Neural cell (in vitro differentiated cells): ENCODE measurements around the gene SPTBN1. TPM values are rescaled to one million over a fixed set of nuclear protein-coding genes. Genes with fewer than 3 reads are reported as not detected.

Experiments
- H2AFZ ChIP-seq: fragments of 200-600, 300-800 bp; sonication (generic), shearing (Covaris generic); 2 replicates; pipeline ENCODE4 v1.6.0; 2014; ENCODE audit warnings: low read depth, mild to moderate bottlenecking, antibody characterized with exemption, low read length, moderate library complexity
- H3F3A ChIP-seq: fragments of 200-600 bp; shearing (Covaris generic); 2 replicates; pipeline ENCODE4 v1.6.1; 2016; ENCODE audit warnings: mild to moderate bottlenecking, moderate library complexity, mixed read lengths, antibody characterized with exemption, low read length; ENCODE audit not compliant: insufficient read depth, poor library complexity, severe bottlenecking
- H3K27ac ChIP-seq: fragments of 200-600, 300-800 bp; sonication (generic), shearing (Covaris generic); 2 replicates; pipeline ENCODE4 v1.5.1; 2014; ENCODE audit warnings: mild to moderate bottlenecking, low read length, moderate library complexity
- H3K27me3 ChIP-seq: fragments of 300-800, 200-600 bp; sonication (generic), shearing (Covaris generic); 2 replicates; pipeline ENCODE4 v1.6.0; 2014; ENCODE audit warnings: mild to moderate bottlenecking, low read depth, low read length, moderate library complexity; ENCODE audit not compliant: insufficient read depth
- H3K36me3 ChIP-seq: fragments of 300-800, 200-600 bp; sonication (generic), shearing (Covaris generic); 2 replicates; pipeline ENCODE4 v1.5.1; 2014; ENCODE audit warnings: mild to moderate bottlenecking, antibody characterized with exemption, low read length, moderate library complexity; ENCODE audit not compliant: insufficient read depth
- H3K4me2 ChIP-seq: fragments of 300-800, 200-600 bp; sonication (generic), shearing (Covaris generic); 2 replicates; pipeline ENCODE4 v1.6.0; 2014; ENCODE audit warnings: mild to moderate bottlenecking, low read length
- H3K4me3 ChIP-seq: fragments of 300-800, 200-600 bp; sonication (generic), shearing (Covaris generic); 2 replicates; pipeline ENCODE4 v1.5.1; 2014; ENCODE audit warnings: mild to moderate bottlenecking, low read length, moderate library complexity
- H3K79me2 ChIP-seq: fragments of 200-600 bp; shearing (Covaris generic); replicated peaks from 2 replicates; pipeline ENCODE4 v1.6.0; 2014; ENCODE audit warnings: mild to moderate bottlenecking, low read length, moderate library complexity; ENCODE audit not compliant: insufficient read depth
- H3K9ac ChIP-seq: fragments of 300-800, 200-600 bp; sonication (generic), shearing (Covaris generic); 2 replicates; pipeline ENCODE4 v1.6.1; 2016; ENCODE audit warnings: mild to moderate bottlenecking, low read length, mixed read lengths
- H3K9me2 ChIP-seq: fragments of 200-600 bp; shearing (Covaris generic); 2 replicates; pipeline ENCODE4 v1.6.1; 2016; ENCODE audit warnings: mild to moderate bottlenecking, low read length, mixed read lengths; ENCODE audit not compliant: insufficient read depth
- H3K9me3 ChIP-seq: fragments of 200-600, 300-800 bp; sonication (generic), shearing (Covaris generic); 2 replicates; pipeline ENCODE4 v1.6.1; 2016; ENCODE audit warnings: mild to moderate bottlenecking, mixed run types, low read length, moderate library complexity, mixed read lengths
- H4K20me1 ChIP-seq: fragments of 200-600 bp; shearing (Covaris generic); 2 replicates; pipeline ENCODE4 v1.6.1; 2016; ENCODE audit warnings: mild to moderate bottlenecking, mixed run types; ENCODE audit not compliant: insufficient read depth
- EP300 ChIP-seq: fragments of 450-650 bp; conservative IDR thresholded peaks from 2 replicates; pipeline ENCODE4 v1.6.1; 2014; ENCODE audit warnings: antibody characterized with exemption, mild to moderate bottlenecking, moderate library complexity; ENCODE audit not compliant: poor library complexity, severe bottlenecking
- EZH2 ChIP-seq: fragments of 200-600, 300-800 bp; shearing (Covaris generic), sonication (generic); IDR thresholded peaks from 2 replicates; pipeline ENCODE4 v1.6.1; 2014; ENCODE audit warnings: antibody characterized with exemption, low read length, borderline replicate concordance, mild to moderate bottlenecking; ENCODE audit not compliant: insufficient read depth, poor library complexity, severe bottlenecking
- MXI1 ChIP-seq: fragments of 450-650 bp; conservative IDR thresholded peaks from 2 replicates; pipeline ENCODE4 v1.6.1; 2014; ENCODE audit warnings: antibody characterized with exemption, mild to moderate bottlenecking; ENCODE audit not compliant: poor library complexity, severe bottlenecking
- POLR2AphosphoS5 ChIP-seq: IDR thresholded peaks from 2 replicates; pipeline ENCODE4 v1.6.1; 2012
- RAD21 ChIP-seq: fragments of 450-650 bp; conservative IDR thresholded peaks from 2 replicates; pipeline ENCODE4 v1.6.1; 2014; ENCODE audit warnings: antibody characterized with exemption, mild to moderate bottlenecking, moderate library complexity
- REST ChIP-seq: IDR thresholded peaks from 2 replicates; pipeline ENCODE4 v1.6.1; 2012; ENCODE audit warnings: borderline replicate concordance
- SMC3 ChIP-seq: fragments of 450-650 bp; conservative IDR thresholded peaks from 2 replicates; pipeline ENCODE4 v1.6.1; 2014; ENCODE audit warnings: antibody characterized with exemption, mild to moderate bottlenecking, moderate library complexity; ENCODE audit not compliant: poor library complexity
- TAF1 ChIP-seq: IDR thresholded peaks from 2 replicates; pipeline ENCODE4 v1.6.1; 2012; ENCODE audit warnings: low read depth
- polyA plus RNA-seq: library from polyadenylated mRNA; depleted of rRNA; stranded (reverse); fragments of >200 nt; gene quantifications from 2 replicates; pipeline ENCODE4 v1.2.3, GENCODE V29; 2014
- TF ChIP-seq, protein P1 (sequence below): fragments of 450-650 bp; IDR thresholded peaks from 2 replicates; pipeline ENCODE4 v1.5.1; 2014; ENCODE audit warnings: antibody characterized with exemption, mild to moderate bottlenecking, moderate library complexity; ENCODE audit not compliant: poor library complexity, severe bottlenecking

Gene SPTBN1
- polyA plus RNA-seq, 1 donor from 2014 or later = 92.1 TPM

DNA sequence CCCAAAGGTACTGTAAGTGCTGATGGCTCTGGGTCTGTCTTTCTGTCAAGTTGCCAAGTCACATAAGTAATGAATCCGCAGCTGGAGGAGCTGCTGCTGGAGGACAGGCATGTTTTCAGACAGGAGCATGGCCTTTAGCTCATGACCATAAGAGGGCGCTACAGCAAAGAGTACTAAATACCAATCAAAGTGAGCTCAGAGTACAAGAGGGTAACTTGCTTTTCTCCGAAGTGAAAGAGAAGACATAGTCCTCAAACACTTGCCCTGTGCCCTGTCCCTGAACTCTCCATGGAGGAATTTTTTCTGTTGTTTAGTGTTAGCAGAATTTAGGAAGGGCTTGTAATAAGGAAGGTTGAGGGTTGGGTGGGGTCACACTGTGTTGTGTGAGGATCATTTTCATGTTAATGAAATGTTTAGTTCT, 209.3 kb downstream of the SPTBN1 start:
- Histone ChIP-seq H4K20me1 (no peaks in the 10 kb centered on the region), H3K9ac (no peak overlapping the region), H3K27me3 (no peaks in the 10 kb centered on the region), H3K9me2 (no peaks in the 10 kb centered on the region), H3K27ac (no peak overlapping the region), H3K36me3 (peaks cover 31% of the 10 kb centered on the region), H3F3A (no peaks in the 10 kb centered on the region), H3K9me3 (no peaks in the 10 kb centered on the region), H3K79me2 (no peaks in the 10 kb centered on the region), H3K4me3 (no peak overlapping the region), H2AFZ (no peak overlapping the region), H3K4me2 (no peak overlapping the region)
- TF ChIP-seq, protein P1, sequence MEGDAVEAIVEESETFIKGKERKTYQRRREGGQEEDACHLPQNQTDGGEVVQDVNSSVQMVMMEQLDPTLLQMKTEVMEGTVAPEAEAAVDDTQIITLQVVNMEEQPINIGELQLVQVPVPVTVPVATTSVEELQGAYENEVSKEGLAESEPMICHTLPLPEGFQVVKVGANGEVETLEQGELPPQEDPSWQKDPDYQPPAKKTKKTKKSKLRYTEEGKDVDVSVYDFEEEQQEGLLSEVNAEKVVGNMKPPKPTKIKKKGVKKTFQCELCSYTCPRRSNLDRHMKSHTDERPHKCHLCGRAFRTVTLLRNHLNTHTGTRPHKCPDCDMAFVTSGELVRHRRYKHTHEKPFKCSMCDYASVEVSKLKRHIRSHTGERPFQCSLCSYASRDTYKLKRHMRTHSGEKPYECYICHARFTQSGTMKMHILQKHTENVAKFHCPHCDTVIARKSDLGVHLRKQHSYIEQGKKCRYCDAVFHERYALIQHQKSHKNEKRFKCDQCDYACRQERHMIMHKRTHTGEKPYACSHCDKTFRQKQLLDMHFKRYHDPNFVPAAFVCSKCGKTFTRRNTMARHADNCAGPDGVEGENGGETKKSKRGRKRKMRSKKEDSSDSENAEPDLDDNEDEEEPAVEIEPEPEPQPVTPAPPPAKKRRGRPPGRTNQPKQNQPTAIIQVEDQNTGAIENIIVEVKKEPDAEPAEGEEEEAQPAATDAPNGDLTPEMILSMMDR = peak; percentile 44
- TF ChIP-seq EP300 = no peak
- TF ChIP-seq EZH2 = no peak
- no peak for TF ChIP-seq TAF1
- no peak for TF ChIP-seq POLR2AphosphoS5
- no peak for TF ChIP-seq REST
- peak; percentile 17 for TF ChIP-seq SMC3
- TF ChIP-seq MXI1 = no peak
- no peak for TF ChIP-seq RAD21

- no peaks in the 10 kb centered on the region for H3K9me3 ChIP-seq
- TF ChIP-seq REST = no peak
- no peak for TF ChIP-seq SMC3
- no peak for TF ChIP-seq TAF1
- TF ChIP-seq, protein P1 = no peak
- TF ChIP-seq EZH2 = no peak
- no peak for TF ChIP-seq POLR2AphosphoS5
- TF ChIP-seq RAD21 = no peak
- TF ChIP-seq MXI1 = no peak
- no peak for TF ChIP-seq EP300
- no peak overlapping the region for H3K4me2 ChIP-seq
- no peak overlapping the region for H2AFZ ChIP-seq
- no peak overlapping the region for H3K4me3 ChIP-seq
- H3K36me3 ChIP-seq = peaks cover 38% of the 10 kb centered on the region
- H3K9ac ChIP-seq = no peak overlapping the region
- no peaks in the 10 kb centered on the region for H4K20me1 ChIP-seq
- no peaks in the 10 kb centered on the region for H3K79me2 ChIP-seq
- no peaks in the 10 kb centered on the region for H3K27me3 ChIP-seq
- H3K27ac ChIP-seq = no peak overlapping the region
- H3F3A ChIP-seq = no peaks in the 10 kb centered on the region
- H3K9me2 ChIP-seq = no peaks in the 10 kb centered on the region
These were observed 210.1 kb downstream of the SPTBN1 start for GRCh38 chr2:54666131-54666633.
